ENCODE data around the gene DNM2.

Gene DNM2

GRCh38 chr19:10688545-10689280, 29.2 kb upstream of the DNM2 start:
- no peak for DNase-seq

- no peak for DNase-seq
Measured at GRCh38 chr19:10690341-10690781, 27.5 kb upstream of the DNM2 start.

GRCh38 chr19:10691178-10691881, 26.5 kb upstream of the DNM2 start:
- DNase-seq = no peak

GRCh38 chr19:10691883-10692282, 26.0 kb upstream of the DNM2 start:
- DNase-seq = no peak

GRCh38 chr19:10692673-10693264, 25.1 kb upstream of the DNM2 start:
- no peak for DNase-seq

GRCh38 chr19:10694706-10695307, 23.1 kb upstream of the DNM2 start:
- DNase-seq = no peak

- DNase-seq = peak; percentile 77
Measured at GRCh38 chr19:10695401-10696398, 22.2 kb upstream of the DNM2 start.

DNA sequence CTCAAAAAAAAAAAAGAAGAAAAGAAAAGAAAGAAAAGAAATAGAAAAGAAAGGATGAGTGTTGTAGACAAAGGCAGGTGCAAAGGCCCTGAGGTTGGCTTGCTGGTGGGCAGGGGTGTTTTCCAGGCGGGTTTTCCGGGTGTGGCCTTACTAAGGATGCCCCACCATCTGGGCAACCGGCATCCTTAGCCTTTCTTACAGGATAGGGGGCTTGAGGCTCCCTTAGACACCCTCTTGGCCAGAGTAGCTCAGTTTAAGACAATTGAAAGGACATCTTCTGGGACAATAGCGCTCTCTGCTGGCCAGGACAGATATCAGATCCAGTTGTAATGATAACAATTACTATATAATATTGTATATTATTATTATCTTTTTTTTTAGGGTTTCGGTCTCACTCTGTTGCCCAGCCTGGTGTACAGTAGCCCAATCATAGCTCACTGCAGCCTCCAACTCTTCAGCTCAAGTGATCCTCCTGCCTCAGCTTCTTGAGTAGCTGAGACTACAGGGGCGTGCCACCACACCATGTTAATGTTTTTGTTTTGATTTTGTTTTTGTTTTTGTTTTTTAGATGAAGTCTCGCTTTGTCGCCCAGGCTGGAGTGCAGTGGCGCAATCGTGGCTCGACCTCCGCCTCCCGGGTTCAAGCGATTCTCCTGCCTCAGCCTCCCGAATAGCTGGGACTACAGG, 18.1 kb upstream of the DNM2 start:
- no peak for DNase-seq

DNA sequence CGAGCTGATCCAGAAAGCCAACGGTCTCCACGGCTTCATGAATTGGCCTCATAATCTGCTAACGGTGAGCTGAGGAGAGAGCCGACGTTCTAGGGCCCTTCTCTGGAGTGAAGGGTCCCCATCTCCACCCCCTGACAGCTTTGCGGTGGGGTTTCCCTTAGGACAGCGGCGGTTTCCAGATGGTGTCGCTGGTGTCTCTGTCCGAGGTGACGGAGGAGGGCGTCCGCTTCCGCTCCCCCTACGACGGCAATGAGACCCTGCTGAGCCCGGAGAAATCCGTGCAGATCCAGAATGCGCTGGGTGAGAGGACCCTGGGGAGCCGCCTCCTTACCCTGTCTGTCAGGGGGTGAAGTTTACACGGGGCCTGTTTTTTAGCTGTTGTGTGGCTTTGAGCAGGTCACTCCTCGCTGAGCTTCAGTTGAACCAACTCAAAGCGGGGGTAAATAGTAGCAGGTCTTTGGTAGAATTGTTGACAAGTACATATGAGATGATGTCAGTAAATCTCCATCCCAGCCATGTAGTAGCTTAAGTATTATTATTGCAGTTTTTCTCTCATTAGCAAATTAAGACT, 15.8 kb upstream of the DNM2 start:
- DNase-seq = no peak

DNA sequence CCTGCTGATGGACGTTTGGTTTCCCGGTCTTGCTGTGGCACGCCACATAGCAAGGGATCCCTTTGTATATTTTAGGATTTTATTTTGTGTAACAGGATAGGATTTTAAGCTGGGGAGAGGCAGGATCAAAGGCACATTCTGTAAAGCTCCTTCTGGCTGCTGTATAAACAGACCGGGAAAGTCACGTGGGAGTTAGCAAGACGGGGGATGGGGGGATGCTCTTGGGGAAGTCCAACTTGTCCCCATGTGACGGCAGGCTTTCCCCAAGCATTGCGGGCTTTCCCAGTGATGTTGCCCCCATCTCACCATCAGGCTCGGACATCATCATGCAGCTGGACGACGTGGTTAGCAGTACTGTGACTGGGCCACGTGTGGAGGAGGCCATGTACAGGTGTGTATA, 10.9 kb upstream of the DNM2 start:
- DNase-seq = no peak

DNA sequence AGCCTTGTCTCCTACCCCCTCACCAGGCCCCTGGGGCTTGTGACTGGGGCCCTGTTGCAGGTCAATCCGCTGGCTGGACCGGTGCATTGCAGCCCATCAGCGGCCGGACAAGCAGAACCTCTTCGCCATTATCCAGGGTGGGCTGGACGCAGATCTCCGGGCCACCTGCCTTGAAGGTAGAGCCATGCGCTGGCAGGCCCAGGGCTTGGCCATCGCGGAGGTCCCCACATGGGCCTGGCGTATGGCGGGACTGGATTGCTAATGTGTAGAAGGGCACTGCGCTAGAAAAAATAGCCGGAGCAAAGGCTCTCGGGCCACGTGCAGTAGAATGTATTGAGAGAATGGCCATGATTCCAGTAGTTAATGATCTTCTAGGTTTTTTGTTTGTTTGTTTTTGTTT, 10.4 kb upstream of the DNM2 start:
- no peak for DNase-seq

GRCh38 chr19:10708291-10708690, 9.6 kb upstream of the DNM2 start:
- no peak for DNase-seq

GRCh38 chr19:10712045-10712444, 5.8 kb upstream of the DNM2 start:
- no peak for DNase-seq

- peak; percentile 41 for DNase-seq
Measured at GRCh38 chr19:10712754-10713153, 5.1 kb upstream of the DNM2 start.

- DNase-seq = no peak
Measured at GRCh38 chr19:10713317-10713716, 4.6 kb upstream of the DNM2 start.

DNA sequence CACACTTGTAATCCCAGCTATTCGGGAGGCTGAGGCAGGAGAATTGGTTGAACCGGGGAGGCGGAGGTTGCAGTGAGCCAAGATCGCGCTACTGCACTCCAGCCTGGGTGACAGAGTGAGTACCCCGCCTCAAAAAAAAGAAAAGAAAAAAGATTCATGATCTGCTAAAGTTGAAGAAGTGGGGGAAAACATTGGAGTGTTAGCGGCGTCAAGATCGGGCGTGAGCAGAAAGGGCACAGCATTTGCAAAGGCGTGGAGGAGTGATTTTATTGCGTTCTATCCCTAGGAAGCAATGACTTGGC, 874 bp upstream of the DNM2 start:
- DNase-seq = no peak

GRCh38 chr19:10718205-10719196, 622 bp downstream of the DNM2 start:
- DNase-seq = no peak

- no peak for DNase-seq
Measured at GRCh38 chr19:10719466-10719961, 1.6 kb downstream of the DNM2 start.

GRCh38 chr19:10720607-10721125, 2.8 kb downstream of the DNM2 start:
- DNase-seq = no peak
